SU-DHL-6 (cell line): ENCODE measurements around the gene HMMR.

Source experiments
- CTCF ChIP-seq: fragments of 200-600 bp; sonication (generic); IDR thresholded peaks from one replicate; pipeline ENCODE4 v1.5.1; 2017; ENCODE audit warnings: antibody characterized with exemption, mild to moderate bottlenecking, low read length, moderate library complexity; ENCODE audit not compliant: insufficient read depth, poor library complexity, severe bottlenecking
- EZH2phosphoT487 ChIP-seq: fragments of 200-600 bp; sonication (generic), shearing (Covaris generic); conservative IDR thresholded peaks from 2 replicates; pipeline ENCODE4 v1.6.1; 2018; ENCODE audit warnings: mild to moderate bottlenecking, antibody characterized with exemption, low read length, moderate library complexity, mixed read lengths

GRCh38 chr5:163447191-163447590, 13.2 kb upstream of the HMMR start:
- no peak for TF ChIP-seq CTCF
- no peak for TF ChIP-seq EZH2phosphoT487
